HG02981 (cell line): Measurements from ENCODE around the gene TRIM52.

Experiments used
- ATAC-seq: cut with Tn5 transposase; IDR thresholded peaks from one replicate; pipeline ENCODE4 v1.9.1; 2021; ENCODE audit warnings: mild to moderate bottlenecking, moderate library complexity; ENCODE audit not compliant: unreplicated experiment

The TRIM52 gene

DNA sequence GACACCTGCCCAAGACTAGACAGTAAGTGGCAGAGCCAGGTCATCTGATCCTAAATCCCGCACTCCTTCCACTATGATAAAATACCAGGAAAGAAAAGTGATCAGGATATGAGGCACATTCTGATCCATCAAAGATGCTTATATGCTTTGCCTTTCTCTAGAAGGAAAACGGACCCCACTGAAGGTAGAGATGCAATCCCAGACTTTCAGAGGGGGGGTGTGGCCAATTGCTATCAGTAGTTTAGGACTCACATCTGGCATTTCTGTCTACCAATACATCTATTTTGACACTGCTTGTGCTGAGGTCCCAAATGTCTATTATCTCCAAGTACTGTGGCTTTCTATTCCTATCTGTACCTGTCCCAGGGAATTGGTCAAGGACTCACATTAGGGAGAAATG is 1.7 kb downstream of the TRIM52 start:
- no peak for ATAC-seq

DNA sequence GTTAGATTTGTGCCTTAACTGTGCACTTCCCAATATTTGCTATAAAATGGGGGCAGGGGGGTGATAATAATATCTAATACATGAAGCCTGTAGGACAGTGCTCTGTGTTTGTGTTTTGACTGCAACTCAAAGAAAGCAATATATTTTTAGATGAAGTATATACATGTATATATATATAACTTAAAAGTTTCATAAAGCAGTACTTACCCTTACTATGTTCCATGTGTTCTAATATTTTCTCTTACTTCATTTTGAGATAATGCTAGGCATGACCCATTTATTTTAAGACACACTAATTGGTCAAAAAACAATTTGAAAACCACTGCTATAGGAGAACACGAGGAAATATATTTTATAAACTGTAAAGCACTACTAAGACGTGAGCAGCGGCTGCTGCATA is 2.4 kb downstream of the TRIM52 start:
- no peak for ATAC-seq

DNA sequence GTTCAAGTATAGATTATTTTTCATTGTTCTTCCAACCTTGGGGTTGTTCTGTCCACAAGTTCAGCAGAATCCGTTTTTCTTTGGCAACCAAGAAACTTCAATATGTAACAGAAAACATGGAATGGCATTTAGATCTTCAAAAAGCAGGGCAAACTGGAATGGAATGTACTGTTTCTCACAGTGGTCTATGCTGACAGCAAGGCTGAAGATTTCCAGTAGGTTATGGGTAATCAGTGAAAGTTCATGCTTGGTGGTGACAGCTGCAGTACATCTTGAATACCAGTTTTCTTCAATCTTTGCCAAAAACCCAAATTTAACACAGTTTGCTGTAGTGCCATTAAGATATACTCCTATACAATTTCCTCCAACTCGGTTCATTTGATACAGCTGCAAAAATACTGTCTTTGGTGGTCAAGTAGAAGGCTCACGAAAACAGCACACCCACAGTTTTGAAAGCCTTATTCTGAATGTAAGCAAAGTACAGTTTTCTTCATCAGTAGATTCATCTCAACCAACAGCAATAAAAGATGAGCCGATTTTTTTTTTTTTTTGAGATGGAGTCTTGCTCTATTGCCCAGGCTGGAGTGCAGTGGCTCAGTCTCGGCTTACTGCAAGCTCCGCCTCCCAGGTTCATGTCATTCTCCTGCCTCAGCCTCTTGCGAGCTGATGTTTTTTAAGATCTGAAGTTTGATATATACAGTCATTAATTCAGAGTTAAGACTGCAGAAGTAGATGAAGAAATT is 4.9 kb downstream of the TRIM52 start:
- no peak for ATAC-seq

DNA sequence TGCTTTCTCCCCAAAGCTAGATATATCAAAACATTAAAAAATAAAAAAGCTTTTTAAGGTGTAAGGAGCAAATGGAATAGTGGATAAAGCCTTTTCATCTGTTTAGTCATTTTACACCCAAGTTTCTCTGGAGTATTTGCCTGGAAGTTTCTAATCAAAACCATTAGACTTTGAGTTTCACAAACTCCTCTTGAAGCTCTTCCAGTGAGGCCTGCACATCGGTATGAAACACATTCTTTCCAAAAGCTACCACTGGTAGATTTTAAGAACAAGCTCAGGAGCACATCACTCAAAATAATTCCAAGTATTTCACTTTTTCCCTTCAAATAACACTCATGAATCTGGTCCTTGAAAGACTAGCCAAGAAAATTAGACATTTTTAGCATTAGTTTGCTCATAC is 5.7 kb downstream of the TRIM52 start:
- ATAC-seq: no peak

DNA sequence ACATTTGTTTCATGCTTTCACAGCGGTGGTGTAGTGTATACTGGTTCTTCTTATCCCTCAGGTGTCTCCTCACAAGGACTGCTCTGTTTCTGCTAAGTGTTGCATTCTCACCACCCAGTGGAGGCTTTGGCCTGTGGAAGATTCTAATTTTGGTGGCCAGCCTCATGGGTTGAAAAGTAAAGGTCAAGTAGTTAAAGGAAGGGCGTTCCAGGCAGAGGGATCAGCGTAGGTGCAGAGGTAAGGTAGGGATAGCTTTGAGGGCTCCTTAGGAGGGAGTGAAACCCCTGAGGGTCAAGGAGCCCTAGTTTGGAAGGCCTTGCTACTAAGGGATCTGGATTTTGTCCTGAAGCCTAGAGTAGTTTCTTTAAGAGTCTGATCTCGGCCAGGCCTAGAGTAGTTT is 12.7 kb downstream of the TRIM52 start:
- ATAC-seq: no peak

DNA sequence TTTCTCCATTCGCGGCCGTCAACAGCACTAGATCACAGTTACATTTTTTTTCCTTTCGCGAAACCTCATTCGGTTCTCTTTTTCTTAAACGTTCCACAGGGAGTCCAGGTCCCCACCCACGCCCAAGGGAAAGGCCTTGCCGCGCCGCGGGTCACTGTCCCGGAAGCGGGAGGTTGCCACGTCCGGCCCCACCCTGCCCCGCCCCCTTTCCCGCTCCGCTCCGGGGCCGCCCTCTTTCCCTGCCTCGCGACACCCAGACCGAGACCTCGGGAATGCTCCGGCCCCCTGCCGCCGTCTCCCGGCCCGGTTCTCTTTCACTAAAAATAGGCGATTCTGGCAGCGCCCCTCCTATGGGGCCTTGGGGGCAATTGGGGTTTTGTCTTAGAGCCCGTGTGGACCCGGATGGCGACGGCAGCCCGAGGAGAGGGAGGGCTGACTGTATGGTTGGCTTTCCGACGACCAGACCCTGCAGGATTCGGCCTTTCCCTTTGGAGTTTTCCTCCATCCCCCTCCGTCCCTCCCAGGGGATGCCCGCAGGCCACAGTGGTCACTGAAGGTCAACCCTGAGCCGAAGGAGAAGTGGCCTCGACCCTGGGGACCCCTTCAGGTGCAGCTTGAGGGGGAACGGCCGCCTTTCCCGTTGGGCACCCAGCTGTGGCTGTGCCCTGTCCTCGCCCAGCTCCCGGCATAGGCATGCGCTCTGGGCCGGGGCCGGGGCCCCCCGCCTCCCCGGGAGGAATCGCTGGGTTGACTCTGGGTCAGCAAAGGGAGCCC is 14.5 kb downstream of the TRIM52 start:
- peak; percentile 36 for ATAC-seq

DNA sequence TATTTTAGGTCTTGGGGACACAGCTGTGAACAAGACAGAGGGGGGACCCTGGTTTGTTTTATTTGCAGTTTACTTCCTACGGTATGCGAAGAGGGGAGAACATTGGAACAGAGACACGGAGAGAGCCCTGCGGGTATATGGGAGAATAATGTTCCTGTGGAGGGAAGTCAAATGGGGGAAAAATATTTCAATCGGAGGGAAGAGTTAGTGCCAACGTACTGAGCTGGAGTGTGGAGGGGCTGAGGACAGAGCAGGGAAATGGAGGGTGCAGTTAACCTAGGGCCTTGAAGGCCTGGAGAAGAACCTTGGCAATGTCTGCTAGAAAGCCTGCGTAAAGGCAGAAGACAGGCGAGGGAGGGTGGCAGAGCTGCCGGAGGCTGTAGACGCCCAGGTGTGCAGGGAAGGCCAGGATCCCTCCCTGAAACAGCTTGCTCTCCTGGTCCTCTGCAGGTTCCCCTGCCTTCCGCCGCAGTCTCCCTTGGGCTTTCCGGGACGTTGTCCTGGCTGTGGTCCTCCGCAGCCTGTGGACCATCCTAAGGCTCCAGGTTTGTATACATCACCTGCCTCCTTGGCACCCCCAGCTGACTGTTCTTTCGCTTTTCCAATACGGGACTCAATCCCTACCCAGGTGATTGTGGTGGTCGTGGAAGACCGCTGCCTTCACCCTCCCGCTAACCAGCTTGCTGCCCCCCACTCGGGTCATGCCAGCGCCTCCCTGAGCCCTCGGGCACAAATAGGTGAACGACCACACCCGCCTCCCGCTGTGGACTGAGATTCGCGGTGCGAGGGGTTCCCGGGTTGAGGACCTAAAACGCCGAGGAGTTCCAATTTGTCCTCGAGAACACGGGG is 15.3 kb downstream of the TRIM52 start:
- ATAC-seq: no peak

DNA sequence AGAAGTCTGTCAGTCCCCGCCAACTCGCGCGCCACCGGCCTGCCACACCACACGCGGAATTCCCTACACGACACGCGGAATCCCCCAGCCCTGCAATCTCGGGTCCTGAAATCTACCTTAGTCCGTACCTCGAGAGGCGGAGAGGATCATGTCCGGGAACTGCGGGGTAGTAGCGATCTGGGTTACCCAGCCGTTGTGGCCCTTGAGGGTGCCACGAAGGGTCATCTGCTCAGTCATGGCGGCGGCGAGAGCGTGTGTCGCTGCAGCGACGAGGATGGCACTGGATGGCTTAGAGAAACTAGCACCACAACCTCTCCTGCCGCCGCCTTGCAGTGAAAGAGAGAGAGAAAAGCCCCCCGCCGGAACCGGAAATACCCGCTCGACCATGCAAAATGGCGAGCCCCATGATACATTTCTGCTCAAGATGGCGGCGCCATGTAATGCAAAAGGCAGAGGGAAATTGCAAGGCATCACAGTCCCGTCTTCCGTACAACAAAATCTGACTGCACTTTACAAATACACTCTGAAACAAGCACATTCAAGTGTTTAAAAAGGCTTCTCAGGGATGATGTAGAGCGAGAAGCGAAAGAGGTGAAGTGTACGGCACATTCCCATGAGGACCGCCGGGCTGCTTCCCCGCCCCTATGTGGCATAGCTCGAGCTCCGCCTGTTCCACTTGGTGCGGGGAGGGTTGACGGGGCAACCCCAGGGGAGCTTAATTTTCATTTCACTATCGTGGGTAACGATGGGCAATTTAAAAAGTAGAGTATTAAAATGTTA is 17.2 kb downstream of the TRIM52 start, which contains the start of gene RACK1:
Gene RACK1 (minus strand): TSS at position 343 of the 780 bp plus-strand sequence. CDS start 106 bp downstream, at position 237.
- ATAC-seq: peak; percentile 65

DNA sequence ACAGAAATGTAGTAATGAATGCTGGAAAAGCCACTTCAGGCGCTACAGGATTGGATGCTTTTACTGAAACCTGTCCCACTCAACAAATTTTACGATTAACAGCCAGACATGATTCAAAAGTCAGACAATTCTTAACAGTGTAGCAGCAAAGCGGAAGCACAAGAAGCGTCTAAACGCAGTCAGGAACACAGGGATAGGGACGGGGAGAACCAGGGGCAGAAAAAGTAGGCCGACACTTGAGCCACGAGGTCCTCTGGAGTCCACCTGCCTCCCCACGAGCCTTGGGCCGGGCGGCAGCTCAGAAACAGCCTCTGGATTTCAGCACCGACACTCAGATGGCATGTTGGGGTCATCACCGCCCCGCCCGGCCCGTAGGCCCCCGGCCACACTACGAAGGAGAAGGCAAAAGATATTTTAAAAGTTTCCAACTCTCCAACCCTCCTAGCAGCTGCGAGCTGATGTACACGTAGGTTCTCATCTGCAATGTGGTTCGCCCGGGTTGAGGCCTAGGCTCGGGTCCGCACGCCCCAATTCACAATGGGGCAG is 17.9 kb downstream of the TRIM52 start:
- ATAC-seq: no peak

DNA sequence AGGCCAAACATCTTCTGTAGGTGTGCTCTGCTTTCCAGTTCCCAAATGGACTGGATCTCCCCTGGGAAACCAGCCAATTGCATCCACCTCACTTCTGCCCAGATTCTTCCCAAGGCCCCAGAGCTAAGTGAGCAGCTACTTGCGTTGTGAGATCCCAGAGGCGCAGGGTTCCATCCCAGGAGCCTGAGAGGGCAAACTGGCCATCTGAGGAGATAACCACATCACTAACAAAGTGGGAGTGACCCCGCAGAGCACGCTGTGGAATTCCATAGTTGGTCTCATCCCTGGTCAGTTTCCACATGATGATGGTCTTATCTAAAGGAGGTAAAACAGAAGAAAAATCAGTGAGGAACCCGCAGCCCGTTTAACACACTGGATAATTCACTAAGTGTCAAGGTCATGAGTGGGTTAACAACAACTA is 18.9 kb downstream of the TRIM52 start:
- no peak for ATAC-seq

DNA sequence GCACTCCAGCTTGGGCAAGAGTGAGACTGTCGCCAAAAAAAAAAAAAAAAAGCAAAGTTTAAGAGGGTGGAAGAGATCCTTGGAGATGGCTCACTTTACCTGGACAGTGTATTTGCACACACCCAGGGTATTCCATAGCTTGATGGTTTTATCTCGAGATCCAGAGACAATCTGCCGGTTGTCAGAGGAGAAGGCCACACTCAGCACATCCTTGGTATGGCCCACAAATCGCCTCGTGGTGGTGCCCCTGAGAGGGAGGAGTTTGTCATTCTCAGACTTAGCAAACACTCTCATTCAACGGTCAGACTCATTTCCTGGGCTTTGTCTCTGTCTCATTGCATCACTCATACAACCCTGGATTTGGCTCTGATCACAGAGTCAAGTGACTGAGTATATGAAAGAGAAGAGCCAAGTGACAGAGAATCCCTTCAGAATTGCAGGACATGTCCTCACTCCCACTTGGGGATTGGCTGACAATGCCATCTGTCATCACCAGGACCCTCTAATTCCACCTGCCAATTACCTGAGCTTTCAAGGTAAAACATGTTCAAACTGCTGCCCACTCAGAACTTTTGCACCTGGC is 19.5 kb downstream of the TRIM52 start:
- no peak for ATAC-seq

DNA sequence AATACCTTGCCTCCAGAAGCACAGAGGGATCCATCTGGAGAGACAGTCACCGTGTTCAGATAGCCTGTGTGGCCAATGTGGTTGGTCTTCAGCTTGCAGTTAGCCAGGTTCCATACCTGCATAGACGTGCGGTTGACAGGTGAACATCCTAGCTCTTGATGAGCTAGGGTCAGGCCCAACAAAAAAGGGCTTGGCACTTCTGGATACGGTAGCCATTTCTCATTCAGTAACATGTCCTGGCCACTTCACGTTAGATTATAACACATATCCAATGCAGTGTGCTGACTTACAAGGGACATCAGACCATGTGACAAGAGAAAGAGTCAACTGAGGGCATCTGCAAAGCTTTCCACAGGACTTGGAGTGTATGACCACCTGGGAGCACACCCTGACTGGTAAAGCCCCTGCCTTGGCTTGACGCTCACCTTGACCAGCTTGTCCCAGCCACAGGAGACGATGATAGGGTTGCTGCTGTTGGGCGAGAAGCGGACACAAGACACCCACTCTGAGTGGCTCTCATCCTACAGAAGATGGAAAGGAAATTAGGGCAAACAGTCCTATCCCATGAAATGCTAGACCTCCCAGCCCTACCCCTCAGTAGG is 21.8 kb downstream of the TRIM52 start:
- no peak for ATAC-seq

DNA sequence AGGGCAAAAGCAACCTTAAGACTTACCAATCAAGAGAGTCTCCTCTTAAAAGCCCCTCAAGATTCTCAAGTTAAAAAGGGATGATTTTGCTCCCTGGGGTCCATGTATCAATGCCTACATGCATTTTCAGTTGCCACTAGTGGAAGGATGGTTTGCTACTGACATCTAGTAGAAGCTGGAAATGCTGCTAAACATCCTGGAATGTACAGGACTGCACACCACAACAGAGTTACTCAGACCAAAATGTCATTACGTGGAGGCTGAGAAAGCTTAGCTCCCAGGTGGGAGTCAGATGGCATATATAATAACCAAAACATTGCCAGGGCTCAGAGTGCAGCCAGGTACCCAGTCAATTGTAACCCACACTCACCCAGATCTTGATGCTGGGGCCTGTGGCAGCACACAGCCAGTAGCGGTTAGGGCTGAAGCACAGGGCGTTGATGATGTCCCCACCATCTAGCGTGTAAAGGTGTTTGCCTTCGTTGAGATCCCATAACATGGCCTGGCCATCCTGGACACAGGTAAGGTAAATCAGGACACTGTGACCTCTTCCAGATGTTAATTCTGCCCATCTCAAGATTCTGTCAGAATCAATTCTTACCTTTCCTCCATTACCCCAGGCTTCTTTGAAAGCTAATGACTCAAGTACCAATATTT is 23.1 kb downstream of the TRIM52 start:
- no peak for ATAC-seq

DNA sequence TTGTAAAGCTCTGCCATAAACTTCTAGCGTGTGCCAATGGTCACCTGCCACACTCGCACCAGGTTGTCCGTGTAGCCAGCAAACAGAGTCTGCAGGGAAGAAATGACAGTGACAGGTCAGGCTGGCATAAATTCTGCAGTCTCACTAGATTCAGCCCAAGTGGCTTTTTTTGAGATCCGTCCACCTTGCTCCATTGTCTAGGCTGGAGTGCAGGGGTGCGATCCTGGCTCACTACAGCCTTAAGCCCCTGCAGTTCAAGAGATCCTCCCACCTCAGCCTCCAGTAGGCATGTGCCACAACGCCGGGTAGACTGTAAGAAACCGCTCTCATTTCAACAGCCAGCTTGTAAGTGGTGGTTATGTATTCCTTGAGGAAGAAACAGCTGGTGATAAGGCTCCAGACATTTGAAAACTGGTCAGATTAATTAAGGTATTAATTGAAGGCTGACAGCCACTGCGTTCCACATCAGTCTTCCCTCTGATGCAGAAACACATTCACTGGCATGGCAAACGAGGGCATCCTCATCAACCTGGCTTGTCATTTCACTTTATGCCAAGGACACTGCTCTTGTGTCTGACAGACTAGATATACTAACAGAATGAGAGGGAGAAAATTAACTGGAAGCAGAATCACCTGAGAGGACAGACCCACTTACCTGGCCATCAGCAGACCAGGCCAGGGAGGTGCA is 23.8 kb downstream of the TRIM52 start:
- no peak for ATAC-seq

DNA sequence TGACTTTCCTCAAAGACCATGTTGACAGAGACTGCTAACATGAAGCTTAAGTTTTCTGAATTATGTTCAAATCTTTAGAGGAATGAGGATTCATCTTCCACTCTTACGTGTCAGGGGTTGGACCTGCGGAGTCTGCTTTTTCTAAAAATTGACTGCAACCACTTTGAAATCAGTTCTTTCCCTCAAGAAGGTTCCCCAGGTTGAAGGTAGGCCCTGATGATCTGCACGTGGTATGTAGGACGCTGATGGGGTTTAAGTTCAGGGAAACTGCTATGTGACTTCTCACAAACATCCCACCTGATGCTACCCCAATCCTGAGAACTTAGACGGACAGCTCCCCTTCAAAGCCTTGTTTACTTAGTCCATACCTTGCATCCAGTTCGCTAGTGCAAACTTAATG is 24.5 kb downstream of the TRIM52 start:
- no peak for ATAC-seq

DNA sequence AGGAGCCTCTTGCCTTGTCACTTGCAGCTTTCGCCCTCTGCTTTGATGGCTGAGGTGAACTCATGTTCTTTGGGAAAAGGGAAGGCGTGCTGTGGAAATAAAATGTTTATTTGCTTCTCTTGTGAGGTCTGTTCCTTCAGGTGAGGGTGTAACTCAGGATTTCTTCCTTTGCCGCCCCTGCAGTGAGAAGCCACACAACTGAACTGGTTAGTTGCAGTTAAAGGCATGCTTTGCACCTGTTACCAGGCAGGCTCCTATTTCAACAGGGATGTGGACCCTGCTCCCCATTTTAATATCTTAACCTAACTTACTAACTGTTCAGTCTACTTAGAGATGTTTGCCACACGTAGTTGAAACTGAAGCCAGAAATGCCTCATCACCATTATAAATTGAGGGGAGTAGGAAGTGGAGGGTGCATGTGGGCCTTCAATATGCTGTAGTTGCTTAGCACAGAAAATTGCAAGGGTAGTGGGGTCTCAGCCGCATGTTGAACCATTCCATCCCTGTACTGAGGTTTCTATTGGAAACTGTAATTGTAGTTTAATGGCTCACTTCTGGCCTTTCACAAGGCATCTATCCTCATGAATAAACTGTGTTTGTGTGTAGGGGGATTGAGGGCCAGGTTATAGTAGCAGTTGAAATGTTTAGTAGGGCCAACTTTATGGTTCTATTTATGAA is 25.1 kb downstream of the TRIM52 start:
- ATAC-seq: no peak

DNA sequence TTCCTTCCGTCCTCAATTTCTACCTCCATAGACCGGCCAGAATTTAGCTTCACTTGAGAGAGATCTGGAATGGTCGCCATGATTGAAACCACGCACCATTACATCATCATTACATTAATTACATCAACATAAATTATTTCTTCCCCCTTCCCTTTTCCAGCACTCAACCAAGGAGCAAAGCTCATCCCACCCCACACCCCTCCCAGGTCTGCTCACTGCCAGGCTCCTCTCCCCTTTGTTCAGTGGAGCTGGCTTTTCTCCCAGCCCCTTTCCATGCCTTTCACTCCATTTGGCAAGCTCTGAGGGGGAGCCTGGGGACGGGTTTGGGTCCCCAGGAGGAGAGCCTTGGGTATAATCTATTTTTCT is 25.6 kb downstream of the TRIM52 start:
- ATAC-seq: no peak
